GM21576 (cell line): ENCODE results near the gene SEMA5B.
A peak's percentile ranks its signal among the peaks of the same experiment; 100 is the strongest.

ENCODE experiments used
- ATAC-seq: cut with Tn5 transposase; IDR thresholded peaks from one replicate; pipeline ENCODE4 v1.9.1; 2021; ENCODE audit warnings: mild to moderate bottlenecking, moderate library complexity; ENCODE audit not compliant: unreplicated experiment

SEMA5B gene

DNA sequence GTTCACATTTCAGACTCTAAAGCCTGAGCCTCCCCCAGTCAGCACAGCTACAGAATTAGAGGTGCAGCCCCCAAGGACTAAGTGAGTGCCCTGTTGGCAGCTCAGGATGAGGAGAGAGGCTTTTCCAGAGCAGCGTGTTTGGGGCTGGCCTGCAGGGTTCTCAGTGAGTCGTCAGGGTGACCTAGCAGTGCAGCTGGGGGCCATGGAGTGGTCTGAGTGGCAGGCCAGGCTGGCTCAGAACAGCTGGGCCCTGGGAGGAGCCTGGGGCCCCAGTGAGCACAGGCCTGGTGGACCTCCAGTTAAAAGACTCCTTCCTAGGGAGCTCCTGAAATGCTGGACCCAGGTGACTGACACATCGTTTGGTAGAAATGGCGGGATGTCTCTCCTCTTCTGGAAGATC is 124.4 kb downstream of the SEMA5B start:
- ATAC-seq, result no peak

DNA sequence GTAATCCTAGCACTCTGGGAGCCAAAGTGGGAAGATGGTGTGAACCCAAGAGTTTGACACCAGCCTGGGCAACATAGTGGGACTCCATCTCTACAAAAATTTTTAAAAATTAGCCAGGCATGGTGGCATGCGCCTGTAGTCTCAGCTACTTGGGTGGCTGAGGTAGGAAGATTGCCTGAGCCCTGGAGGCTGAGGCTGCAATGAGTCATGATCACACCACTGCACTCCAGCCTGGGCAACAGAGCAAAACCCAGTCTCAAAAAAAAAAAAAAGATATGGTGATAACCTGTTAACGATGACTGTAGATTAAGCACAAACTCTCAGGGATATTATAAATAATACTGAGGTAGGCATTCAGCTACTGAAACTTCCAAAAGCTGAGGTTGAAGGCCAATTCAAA is 125.2 kb downstream of the SEMA5B start:
- ATAC-seq, result no peak

DNA sequence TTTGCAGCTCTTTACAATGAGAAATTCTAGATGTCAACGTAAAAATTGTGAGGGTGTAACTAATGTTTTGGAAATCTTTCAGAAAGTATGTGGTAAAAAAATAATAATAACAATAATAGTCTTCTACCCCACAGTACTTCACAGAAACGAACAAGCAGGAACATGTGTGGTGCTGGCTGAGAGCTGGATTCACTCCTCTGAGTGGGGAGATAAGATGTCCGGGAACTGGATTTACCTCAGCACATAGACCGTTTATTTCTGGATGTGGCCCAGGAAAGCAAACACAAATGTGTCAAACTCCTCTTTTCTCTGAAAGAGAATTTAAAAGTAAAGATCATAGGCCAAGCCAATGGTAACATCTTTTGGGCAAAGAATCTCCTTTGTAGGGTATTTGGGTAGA is 129.3 kb downstream of the SEMA5B start:
- no peak for ATAC-seq

DNA sequence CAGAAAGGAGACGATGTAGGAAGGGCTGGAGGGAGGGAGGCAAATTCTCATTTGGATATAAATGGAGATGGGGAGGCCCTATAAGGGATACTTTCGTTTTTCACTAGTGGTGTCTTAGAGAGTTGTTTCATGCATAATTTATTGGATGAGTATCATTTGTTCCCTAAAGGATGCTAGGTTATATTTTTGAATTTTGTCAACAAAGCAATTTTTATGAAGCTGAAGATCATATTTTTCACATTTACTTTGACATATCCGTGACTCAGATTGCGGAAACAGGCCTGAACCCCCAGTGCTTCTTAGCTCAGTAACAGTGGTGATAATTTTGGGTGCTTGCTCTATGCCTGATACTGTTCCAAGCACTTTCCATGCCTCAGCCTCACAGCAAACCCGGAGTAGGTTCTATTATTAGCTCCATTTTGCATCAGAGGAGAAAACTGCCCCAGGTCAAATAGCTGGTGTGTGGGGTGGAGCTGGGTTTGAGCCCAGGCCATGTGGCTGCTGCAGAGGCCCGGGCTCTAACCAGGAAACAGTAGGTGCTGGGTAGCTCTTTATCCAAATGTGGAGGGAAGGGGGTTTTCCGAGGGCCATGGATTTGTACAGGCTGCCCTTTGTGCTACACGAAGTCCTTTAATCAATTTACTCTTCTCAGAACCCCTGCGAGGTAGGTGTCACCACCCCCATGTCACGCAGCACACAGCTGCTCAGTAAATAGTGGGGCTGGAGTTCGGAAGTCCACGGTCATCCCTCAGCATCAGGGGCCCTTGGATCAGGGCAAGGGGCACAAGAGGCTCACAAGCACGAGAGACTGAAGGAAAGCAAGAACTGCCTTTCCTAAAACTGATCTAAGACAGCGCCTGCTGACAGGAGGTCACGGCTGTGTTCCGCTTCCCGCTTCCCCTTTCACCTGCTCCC is 133.6 kb downstream of the SEMA5B start:
- no peak for ATAC-seq

DNA sequence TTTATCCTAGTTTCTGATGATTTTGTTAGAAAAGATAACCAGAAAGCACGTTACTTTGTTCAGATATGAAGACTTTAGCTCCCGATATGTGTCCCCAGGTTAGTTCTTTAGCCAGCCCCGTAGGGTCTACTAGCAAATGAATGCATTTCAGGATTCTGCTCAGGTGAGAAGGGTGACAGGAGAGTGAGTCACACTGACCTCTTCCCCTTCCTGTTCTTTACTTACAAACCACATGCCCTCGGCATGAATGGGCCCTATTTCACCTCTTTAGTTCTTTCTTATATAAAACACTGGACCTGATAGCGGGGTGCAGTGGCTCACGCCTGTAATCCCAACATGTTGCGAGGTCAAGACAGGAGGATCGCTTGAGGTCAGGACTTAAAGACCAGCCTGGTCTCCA is 134.3 kb downstream of the SEMA5B start:
- ATAC-seq, result peak; percentile 56

DNA sequence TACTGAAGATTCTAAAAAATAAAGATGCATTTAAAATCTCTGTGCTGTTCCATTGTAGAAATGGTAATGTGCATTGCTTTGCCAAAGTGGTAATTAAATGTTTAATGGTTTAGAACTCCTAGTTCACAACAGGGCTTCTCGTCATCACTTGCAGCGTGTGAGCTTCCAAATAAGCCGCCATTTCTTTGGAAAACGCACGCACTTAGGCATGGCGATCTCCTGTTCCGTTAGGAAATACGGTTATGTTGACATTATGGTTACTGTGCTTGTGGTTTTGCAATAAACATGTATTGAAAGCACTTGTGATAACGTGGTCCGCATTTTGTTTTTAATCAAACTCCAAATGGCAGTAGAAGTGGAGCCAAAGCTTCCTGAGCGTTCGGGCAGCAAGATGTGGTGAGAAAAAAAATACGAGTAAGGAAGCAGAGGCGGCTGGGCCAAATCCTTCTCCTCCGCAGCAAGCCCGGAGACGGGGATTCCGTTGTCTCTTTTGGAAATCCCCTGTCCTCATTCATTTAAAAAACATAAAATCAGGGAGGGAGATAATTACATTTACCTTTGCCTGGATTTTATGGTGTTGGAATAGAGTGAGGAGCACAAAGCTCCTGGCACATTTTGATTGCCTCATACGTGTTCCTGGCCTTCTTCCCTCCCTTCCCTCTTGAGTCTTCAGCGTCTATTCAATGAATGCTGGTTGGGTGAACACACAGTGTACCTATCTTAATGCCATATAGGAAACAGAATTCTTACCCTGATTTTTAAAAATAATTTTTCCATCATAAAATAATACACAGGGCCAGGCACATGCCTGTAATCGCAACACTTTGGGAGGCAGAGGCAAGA is 135.2 kb downstream of the SEMA5B start:
- ATAC-seq, result no peak

DNA sequence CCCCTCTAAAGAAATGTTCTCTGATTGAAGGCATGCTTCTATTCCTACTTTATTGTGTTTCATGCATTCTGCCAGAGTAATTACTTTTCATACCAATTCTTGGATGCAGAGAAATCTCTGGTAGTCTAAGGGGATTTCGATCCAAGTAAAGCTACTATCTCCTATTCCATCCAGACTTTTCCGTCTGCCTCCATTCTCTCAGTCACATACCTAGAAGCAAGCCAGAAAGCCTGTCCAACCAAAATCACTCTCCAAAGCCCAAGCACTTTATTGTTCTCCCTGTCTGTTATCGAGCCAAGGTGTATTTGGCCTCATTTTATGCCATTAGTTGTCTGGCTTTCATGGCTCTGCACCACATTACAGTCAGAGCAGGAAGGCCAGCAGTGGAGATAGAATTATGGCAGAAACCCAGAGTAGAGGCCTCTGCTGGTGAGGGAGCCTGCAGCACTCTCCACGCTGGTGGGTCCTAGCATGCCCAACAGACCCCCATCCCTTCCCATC is 136.8 kb downstream of the SEMA5B start:
- ATAC-seq, result no peak

DNA sequence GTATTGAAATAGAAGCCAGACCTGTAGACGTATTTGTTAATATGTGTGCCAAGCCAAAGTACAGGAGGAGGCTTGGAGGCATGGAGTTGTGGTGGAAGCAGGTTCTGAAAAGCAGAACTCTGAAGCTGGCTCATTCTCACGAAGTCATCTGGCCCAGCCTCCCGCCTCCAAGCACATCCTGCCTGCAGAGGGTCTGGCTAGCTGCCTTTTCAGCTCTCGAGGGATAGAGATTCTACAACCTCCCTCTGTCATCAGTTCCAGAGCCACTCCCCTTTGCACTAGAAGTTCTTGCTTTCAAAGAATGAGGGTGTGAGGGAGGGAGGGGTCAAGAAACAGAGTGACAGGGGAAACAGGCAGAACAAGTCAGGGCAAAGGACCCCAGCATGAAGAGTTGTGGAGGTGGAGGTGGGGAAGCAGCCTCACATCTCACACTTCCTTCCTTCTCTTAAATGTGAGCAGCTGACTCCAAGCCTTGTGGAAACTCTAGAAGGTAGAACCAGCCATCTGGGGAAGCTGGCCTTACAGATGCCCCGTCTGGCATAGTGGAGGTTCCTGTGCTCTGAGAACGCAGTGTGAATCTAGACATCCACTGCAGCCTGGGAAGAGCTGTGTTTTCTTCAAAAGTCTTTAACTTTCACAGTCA is 137.4 kb downstream of the SEMA5B start:
- ATAC-seq, result peak; percentile 49

DNA sequence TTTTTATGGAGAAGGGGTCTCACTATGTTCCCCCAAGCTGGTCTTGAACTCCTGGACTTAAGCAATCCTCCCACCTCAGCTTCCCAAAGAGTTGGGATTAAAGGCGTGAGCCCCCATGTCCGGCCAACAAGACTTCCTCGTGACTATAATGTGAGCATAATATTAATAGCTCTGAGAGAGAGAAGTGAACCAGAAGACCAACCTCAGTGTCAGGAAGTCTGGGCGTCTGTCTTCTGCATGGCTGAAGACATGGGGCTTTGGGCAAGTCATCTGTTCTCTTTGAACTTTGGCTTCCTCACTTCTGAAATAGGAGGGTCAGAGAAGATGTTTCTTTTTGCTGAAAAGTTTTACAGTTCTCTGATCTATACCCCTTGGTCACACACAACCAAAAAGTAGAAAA is 140.6 kb downstream of the SEMA5B start:
- no peak for ATAC-seq

DNA sequence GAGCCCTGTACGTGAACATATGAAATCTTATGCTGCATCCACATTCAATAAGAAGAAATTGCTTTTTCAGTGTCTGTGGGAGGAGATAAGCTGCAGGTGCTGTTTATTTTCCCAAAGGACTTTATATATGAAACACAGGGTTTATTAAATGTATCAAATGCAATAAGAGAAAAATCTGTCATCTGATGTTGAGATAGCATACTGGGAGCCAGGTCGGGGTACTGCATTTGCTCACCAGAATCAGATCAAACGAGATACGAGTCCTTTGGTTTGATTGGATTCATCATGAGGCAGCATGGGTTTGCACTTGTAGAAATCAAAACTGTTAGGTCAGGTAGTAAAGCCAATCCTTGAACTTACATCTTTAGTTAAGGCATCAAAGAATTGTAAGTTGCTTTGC is 141.3 kb downstream of the SEMA5B start:
- ATAC-seq, result no peak

DNA sequence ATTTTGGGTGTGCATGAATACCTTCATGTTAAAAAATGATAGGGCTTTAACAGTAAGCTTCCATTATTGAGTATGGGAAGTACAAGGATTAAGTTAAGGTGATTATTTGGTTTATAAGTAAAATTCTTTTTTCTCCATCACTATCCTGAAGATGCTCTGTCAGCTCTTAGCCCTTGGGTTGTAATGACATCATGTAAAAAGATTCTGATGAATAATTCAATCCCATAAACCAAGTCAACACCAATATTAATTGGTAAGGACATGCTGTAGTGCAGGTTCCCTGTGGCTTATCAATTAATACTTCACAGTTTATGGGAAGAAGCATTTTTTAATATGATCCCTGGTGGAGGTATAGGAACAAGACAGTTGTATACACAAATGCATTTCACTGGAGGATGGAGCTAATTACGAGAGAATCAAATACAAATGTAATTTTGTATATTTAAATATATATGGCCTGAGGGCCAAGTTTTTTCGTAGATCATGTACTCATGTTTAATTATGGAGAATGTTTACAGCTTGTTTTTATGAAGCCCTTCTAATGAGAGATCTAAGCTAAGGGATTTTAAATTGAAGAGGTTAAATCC is 145.1 kb downstream of the SEMA5B start:
- ATAC-seq, result no peak

DNA sequence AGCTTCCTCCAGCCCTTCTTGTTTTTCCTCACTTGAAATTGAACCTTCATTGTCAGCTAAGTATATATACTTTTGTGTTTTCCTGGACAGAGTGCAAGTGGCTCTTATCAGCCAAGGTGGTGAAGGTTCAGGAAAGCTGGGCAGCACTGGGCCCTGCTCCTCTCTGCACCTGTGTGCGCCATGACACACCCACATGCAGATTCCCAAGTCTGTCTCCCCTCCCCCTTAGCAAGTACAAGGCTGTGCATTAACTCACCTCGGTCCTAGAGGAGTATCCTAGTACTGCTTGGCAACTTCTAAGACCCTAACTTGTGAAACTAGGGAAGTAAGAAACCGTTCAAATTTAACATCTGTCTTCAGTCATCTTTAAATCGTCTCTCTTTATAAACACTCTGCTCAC is 146.9 kb downstream of the SEMA5B start:
- no peak for ATAC-seq

DNA sequence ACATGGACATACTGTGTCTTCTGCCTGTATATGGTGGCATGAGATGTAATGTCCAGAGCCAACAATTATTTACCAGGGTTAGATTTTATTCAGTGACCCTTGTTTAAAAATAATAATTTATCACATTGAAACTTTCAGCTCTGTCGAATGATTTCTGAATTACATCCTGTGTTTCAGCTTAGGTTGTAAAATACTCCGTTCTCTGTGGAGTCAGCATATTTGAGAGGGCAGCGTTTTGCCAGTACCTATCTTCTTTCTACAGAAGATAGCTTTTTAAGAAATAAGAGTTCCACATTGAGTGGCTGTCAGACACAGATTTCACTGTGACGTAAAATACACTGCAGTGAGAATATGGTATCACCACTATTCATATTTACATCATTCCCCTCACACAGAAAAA is 147.4 kb downstream of the SEMA5B start:
- no peak for ATAC-seq

DNA sequence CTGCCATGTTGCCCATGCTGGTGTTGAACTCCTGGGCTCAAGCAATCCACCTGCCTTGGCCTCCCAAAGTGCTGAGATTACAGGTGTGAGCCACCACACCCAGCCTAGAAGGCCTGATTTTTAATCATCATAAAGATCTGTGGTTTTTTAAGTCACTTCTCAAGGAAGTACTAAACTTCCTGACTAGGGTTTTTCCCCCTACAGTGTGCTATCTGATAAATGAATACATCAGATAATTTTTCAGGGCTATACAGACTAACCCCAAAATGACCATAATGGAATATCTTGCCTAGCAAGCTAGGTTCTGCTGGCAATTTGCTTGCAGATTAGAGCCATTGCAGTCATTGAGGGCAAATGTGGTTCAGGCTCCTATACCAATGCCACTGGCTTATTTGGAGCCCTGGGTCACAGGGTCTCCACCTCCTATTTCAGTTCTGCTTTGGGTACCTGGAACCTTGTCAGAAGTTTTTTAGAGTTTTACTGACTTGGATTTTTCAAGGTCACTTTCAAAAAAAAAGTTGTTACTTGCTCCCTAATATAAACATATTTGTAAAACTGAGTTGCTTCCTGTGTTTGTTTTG is 151.9 kb downstream of the SEMA5B start:
- no peak for ATAC-seq

DNA sequence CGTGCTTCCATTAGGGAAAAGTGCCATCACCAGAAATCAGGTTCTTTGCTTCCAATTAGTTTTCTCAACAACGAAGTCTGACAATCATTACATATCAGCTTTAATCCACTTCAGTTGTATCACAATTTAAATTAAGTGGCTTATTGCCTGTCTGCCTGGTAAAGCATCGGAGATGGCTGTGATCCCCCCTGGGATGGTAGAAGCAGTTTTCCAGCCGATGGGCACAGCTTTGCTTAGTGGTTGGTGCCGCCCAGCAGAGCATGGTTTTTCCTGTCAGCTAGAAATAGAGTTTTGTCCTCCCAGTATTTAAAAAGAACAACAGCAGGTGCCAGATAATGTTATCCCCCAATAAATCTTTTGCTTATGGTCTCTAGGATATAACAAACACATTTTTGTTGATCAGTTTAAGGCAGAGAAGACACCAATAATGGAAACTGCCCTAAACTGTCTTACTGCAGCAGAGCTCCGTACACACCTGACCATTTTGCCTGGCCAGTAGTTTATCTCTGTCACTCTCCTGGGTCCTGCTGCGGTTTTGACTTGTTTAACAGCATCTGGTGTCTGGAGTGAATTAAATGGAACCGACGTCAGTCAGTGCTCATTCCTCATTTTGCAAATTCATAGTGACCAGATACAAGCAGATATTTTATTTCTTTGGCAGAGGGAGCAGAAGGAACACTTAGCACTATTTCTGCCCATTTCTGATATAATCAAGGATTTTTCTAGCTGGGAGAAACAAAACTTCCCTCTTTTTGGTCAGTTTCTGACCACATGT is 153.6 kb downstream of the SEMA5B start:
- ATAC-seq, result no peak

DNA sequence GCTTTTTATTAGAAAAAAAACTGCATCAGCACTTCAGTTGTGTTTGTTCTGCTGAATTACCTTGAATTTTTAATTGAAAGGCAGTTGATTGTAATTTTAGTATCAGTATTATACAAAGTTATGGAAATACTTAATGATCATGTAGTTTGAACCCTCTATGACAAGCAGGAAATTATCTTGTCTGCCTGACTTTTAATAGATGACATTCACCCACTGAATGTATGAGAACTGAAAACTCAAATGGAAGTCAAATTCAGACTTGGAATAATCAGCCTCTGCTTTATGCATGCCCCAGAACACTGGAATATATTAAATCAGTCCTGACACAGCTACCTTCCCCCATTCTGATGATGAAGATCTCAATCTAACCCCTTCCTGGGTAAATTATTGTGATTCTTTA is 159.2 kb downstream of the SEMA5B start:
- ATAC-seq, result no peak

DNA sequence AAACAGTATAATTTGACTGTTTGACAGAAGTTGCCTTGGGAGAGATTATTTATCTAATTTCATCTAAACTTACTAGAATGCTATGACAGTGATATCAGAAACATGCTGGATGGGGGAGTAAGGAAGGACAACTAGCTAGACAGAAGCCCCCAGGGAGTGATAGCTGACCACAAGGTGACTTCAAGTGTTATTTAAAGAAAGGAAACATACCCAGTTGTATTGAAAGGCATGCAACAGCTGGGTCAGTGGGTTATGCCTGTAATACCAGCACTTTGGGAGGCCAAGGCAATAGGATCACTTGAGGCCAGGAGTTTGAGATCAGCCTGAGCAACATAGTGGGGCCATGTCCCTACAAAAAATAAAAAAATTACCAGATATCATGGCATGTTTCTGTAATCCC is 163.1 kb downstream of the SEMA5B start:
- no peak for ATAC-seq

DNA sequence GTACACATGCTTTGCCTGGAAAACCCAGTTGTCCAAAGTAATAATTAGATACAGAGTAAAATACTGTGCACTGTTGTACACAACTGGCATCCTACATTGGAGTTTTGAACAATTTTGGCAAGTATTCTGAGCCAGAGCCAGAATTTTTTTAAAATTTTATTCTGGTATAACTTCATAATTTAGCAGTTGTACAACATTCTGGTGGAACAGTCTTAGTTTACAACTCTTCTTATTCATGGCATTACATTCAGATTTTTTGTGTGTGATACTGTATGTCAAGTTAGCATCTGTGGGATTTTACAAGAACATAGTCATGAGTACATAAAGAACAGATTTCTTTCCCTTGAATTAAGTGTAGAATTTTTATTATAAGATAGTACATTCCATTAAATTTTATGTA is 165.2 kb downstream of the SEMA5B start:
- no peak for ATAC-seq
